Subcutaneous adipose tissue (tissue), 4 donors: ENCODE results near the gene SFTPB. TPM values are rescaled to one million over a fixed set of nuclear protein-coding genes. Genes with fewer than 3 reads are reported as not detected.

ENCODE experiments used
- CTCF ChIP-seq: fragments of 450-650 bp; IDR thresholded peaks from one replicate; pipeline ENCODE4 v1.5.1; 2016; ENCODE audit warnings: low read depth, mild to moderate bottlenecking, control low read depth, antibody characterized with exemption, moderate library complexity
- total RNA-seq, 4 donors: library from RNA; depleted of rRNA; stranded (reverse); fragments of >200 nt; gene quantifications; one replicate each; pipeline ENCODE4 v1.1.0, GENCODE V29; 2016

Gene SFTPB
- total RNA-seq, 4 donors from 2014 or later: not detected

- no peak for TF ChIP-seq CTCF
Observed at GRCh38 chr2:85681372-85681763, 13.4 kb upstream of the SFTPB start.

DNA sequence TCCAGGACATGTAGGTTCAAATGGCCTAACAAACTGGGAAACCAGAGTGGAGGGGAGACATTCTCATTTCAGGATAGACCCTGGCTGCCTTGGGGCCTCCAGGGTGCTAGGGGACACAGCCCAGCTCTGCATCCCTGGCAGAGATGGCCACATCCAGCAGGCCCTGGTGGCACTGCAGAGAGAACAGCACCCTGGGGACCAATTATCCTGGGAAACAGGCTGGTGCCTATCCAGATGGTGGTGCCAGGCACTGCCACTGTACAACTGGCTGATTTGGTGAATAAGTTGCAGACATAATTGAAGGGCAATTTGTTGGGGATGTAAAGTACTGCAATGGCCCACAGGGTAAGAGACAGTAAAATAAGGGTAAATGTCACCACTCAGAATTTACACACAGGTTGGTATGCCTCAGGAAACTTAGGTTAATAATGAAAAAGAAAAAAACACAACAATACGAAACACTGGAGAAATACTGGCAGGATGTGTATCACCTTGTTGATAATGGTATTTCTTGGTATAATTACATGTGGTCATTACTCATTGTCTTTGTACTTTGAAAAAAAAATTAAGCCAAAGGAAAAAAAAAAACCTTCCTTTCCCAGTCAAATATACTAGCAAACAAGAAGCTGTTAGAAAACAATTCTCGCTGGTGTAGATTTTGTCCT lies 12.8 kb upstream of the SFTPB start:
- no peak for TF ChIP-seq CTCF

DNA sequence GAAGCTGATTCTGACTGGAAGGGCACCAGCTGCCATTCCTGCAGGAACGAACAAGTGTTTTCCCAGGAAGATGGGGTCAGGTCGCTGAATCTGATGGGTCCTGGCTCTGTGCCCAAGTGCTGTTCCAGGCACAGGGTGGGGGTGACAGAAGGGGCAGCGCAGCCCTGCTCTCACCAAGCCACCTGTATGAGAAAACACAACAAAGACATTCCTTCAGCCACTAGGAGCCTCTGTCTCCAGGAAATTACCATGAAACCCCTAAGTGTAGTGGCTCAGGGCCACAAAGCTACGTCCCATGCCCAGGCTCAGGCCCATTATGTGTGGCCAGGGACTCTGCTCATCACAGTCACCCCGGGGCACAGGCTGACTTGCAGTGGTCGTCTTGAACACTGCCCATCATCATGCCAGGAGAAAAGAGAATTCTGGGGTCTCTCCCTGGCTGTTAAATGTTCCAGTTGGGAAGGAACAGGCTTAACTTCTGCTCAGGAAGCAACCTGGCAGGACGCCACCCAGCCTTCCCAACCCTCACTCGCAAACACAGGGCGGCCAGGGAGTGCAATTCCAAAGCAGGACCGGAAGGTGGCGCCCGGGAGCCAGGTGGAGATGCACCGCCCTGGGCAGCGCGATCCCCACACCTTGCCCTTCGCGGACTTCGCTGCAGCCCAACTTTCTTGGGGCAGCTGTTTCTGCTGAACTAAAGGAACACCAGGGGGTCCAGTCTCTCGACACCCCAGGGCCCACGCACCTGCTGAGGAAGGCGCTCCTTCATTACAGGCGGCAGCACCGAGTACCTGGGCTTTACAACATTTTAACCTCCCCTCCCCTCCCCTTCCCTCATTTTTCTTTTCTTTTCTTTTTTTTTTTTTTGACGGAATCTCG lies 11.0 kb upstream of the SFTPB start:
- no peak for TF ChIP-seq CTCF

DNA sequence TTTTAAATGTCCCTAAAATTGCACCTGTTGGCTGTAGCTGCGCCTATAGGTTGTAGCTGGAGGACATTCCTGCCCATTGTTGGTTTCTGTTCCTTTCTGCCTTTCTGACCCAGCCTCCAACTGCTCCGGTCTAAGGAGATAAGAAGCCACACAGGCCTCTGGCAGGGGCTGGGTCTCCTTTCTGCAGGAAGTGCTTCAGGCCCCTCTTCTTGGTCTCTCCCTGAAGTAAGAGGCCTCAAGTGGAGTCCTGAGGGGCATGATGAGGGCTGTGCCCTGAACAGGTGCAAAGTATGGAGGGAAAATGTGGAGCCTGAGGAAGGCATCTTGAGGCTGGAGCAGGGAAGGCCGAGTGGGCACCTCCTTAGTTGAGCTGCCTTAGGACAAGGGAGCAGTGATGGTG lies 10.4 kb upstream of the SFTPB start:
- TF ChIP-seq CTCF: no peak

DNA sequence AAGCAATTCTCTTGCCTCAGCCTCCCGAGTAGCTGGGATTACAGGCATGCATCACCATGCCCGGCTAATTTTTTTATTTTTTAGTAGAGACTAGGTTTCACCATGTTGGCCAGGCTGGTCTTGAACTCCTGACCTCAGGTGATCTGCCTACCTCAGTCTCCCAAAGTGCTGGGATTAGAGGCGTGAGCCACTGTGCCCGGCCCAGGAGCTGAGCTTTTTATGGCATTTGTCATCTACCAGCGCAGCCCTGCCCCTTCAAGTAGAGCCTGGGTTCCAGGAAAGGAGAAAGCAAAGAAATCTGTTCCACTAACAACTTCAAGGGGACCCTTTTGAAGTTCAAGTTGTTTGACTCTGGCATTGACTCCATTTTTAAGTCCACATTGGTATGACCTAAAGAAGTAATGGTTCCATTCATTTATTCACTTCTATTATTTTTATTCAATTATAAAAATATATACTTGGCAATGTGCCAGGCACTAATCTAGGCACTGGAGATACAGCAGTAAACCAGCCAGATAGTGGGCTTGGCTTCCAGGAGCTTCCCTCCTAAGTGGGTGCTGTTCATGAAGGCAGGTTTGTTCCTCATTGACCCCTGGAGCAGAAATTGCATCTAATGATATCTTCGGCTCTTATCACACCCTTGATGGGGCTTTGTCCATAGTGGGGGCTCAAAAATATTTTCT lies 8.0 kb upstream of the SFTPB start:
- TF ChIP-seq CTCF: no peak

GRCh38 chr2:85675427-85675826 lies 7.4 kb upstream of the SFTPB start:
- no peak for TF ChIP-seq CTCF

GRCh38 chr2:85674417-85674816 lies 6.4 kb upstream of the SFTPB start:
- no peak for TF ChIP-seq CTCF
